Measurements from ENCODE around the gene GAL3ST2. TPM values are rescaled to one million over a fixed set of nuclear protein-coding genes. Genes with fewer than 3 reads are reported as not detected.
"Not testable (repeated sequence)": the region's sequence is repeated elsewhere in the genome, so short reads cannot be mapped to it uniquely, and the experiment has no call there.

GAL3ST2 gene
- total RNA-seq, 6 experiments from 2014 or later, result 0.17 to 0.26 (median 0.23) TPM; not detected in 2

GRCh38 chr2:241788135-241788534, 11.5 kb downstream of the GAL3ST2 start:
- TF ChIP-seq, protein P1, sequence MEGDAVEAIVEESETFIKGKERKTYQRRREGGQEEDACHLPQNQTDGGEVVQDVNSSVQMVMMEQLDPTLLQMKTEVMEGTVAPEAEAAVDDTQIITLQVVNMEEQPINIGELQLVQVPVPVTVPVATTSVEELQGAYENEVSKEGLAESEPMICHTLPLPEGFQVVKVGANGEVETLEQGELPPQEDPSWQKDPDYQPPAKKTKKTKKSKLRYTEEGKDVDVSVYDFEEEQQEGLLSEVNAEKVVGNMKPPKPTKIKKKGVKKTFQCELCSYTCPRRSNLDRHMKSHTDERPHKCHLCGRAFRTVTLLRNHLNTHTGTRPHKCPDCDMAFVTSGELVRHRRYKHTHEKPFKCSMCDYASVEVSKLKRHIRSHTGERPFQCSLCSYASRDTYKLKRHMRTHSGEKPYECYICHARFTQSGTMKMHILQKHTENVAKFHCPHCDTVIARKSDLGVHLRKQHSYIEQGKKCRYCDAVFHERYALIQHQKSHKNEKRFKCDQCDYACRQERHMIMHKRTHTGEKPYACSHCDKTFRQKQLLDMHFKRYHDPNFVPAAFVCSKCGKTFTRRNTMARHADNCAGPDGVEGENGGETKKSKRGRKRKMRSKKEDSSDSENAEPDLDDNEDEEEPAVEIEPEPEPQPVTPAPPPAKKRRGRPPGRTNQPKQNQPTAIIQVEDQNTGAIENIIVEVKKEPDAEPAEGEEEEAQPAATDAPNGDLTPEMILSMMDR (IDR thresholded peaks at IDR 0.05), result no peak
- Mint-ChIP-seq H3K4me3 (no peak overlapping the region), H3K27me3 (ENCODE audit: insufficient read depth) (peaks cover 7% of the 10 kb centered on the region), H3K36me3 (ENCODE audit: low read depth) (no peaks in the 10 kb centered on the region; the same call in 1 of the 2 replicates), H3K4me1 (ENCODE audit: low read depth) (0 out of 2 replicates have a peak, but pooled peaks cover 7% of the 10 kb centered on the region), H3K27ac (no peak overlapping the region), H3K9me3 (peaks cover 2% of the 10 kb centered on the region)
- no peak for DNase-seq

GRCh38 chr2:241788572-241788971, 11.9 kb downstream of the GAL3ST2 start:
- H3K27me3 Mint-ChIP-seq (ENCODE audit: insufficient read depth), result peaks cover 9% of the 10 kb centered on the region
- no peaks in the 10 kb centered on the region; the same call in 1 of the 2 replicates for H3K36me3 Mint-ChIP-seq (ENCODE audit: low read depth)
- no peak for DNase-seq
- no peaks in the 10 kb centered on the region; the same call in 1 of the 2 replicates for H3K9me3 Mint-ChIP-seq
- TF ChIP-seq, protein P1 (IDR thresholded peaks at IDR 0.05), result no peak
- H3K27ac Mint-ChIP-seq, result no peak overlapping the region
- 0 out of 2 replicates have a peak, but pooled peaks cover 7% of the 10 kb centered on the region for H3K4me1 Mint-ChIP-seq (ENCODE audit: low read depth)
- no peak overlapping the region for H3K4me3 Mint-ChIP-seq

- H3K4me3 Mint-ChIP-seq; H3K9me3 Mint-ChIP-seq; H3K36me3 Mint-ChIP-seq (ENCODE audit: low read depth); H3K27ac Mint-ChIP-seq; DNase-seq; H3K4me1 Mint-ChIP-seq (ENCODE audit: low read depth): not testable (repeated sequence)
- peaks cover 14% of the 10 kb centered on the region for H3K27me3 Mint-ChIP-seq (ENCODE audit: insufficient read depth)
Observed at GRCh38 chr2:241791385-241791784, 14.8 kb downstream of the GAL3ST2 start.

DNA sequence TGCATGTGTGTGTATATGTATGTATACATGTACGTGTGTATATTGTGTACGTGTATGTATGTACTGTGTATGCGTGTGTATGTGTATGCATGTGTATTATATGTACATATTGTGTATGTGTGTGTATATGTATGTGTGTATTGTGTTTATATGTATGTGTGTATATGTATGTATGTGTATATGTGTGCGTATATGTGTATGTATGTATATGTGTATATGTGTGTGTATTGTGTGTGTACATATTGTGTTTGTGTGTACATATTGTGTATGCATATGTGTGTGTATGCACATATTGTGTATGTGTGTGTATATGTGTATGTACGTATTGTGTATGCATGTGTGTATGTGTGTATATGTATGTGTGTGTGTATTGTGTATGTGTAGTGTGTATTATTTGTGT, 16.8 kb downstream of the GAL3ST2 start:
- DNase-seq, result no peak
- 0 out of 2 replicates have a peak, but pooled peaks cover 7% of the 10 kb centered on the region for H3K4me1 Mint-ChIP-seq (ENCODE audit: low read depth)
- H3K27me3 Mint-ChIP-seq (ENCODE audit: insufficient read depth), result peaks cover 19% of the 10 kb centered on the region

DNA sequence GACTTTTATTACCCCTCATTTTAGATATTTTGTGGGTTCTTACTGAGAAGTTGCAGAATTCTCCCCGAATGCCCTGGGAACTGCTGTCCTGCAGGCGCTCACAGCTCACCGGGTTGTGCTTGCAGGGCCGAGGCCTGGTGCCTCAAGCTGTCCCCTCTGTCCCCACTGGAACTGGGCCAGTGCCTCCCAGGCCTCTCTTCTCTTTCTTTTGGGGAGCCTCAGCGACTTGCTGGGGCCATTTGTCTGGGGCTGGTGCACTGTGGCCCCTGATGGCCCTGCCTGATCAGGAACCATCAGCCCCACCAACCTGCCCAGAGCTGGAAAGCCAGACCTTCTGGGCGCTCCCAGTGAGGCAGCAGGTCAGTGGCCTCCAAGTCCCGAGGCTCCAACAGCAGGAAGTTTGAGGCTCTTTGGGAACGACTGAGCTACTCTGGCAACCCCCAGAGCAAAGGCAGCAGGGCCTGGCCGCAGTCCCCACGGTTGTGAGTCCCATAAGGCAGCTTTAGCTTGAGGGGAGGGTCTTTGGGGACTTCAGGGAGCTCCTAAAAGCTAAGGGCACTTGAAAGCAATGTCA, 17.7 kb downstream of the GAL3ST2 start:
- TF ChIP-seq, protein P1 (IDR thresholded peaks at IDR 0.05), result no peak
- no peaks in the 10 kb centered on the region; the same call in 1 of the 2 replicates for H3K9me3 Mint-ChIP-seq
- no peak for DNase-seq
- peaks cover 16% of the 10 kb centered on the region for H3K27me3 Mint-ChIP-seq (ENCODE audit: insufficient read depth)
- H3K4me1 Mint-ChIP-seq (ENCODE audit: low read depth), result no peaks in the 10 kb centered on the region
- H3K4me3 Mint-ChIP-seq, result no peak overlapping the region
- no peak overlapping the region for H3K27ac Mint-ChIP-seq
- H3K36me3 Mint-ChIP-seq (ENCODE audit: low read depth), result no peaks in the 10 kb centered on the region; the same call in 1 of the 2 replicates

More for the DNA sequence above, 16.8 kb downstream of the GAL3ST2 start:
- H3K4me3 Mint-ChIP-seq, result no peak overlapping the region
- H3K9me3 Mint-ChIP-seq, result no peaks in the 10 kb centered on the region; the same call in 1 of the 2 replicates
- no peaks in the 10 kb centered on the region; the same call in 1 of the 2 replicates for H3K36me3 Mint-ChIP-seq (ENCODE audit: low read depth)
- TF ChIP-seq, protein P1 (IDR thresholded peaks at IDR 0.05), result no peak
- no peak overlapping the region for H3K27ac Mint-ChIP-seq

Measured in HFFc6 (cell line).